MV-4-11 (cell line): Measurements from ENCODE around the gene DNAJC3.
"Not testable (repeated sequence)": the region's sequence is repeated elsewhere in the genome, so short reads cannot be mapped to it uniquely, and the experiment has no call there.

ENCODE experiments used
- DNase-seq: peaks from one replicate; lab custom pipeline; 2025; lab: John Stamatoyannopoulos, UW

DNAJC3 gene

DNA sequence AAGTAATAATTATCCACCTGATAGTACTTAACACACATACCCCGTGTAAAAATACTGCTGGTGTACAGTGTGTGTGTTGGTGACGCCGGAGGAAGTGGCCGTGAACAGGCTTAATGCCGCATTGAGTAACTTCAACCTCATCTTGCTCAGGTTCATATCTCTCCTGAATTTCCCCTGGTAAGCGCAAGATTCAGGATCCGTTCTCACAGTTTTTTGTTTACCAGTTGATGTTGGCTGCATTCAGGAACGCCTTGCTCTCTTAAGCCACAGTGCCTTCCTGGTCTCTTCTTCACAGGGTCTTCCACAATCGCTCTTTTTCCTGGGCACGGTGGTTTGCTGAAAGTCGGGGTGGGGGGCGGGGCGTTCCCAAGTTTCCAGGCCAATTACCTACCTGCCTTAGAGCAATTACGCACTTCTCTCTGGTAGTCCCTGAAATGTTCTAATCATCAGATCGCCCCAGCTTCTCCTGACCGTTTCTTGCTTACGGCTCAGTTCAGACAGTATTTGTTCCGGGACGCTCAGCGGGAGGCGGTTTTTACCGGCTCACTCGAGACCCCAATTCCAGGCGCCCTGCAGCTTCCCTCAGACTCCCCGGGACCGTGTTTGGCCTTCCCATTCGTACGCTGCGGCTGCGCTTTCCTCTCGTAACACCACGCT is 706 bp upstream of the DNAJC3 start:
- peak; percentile 52 for DNase-seq

DNA sequence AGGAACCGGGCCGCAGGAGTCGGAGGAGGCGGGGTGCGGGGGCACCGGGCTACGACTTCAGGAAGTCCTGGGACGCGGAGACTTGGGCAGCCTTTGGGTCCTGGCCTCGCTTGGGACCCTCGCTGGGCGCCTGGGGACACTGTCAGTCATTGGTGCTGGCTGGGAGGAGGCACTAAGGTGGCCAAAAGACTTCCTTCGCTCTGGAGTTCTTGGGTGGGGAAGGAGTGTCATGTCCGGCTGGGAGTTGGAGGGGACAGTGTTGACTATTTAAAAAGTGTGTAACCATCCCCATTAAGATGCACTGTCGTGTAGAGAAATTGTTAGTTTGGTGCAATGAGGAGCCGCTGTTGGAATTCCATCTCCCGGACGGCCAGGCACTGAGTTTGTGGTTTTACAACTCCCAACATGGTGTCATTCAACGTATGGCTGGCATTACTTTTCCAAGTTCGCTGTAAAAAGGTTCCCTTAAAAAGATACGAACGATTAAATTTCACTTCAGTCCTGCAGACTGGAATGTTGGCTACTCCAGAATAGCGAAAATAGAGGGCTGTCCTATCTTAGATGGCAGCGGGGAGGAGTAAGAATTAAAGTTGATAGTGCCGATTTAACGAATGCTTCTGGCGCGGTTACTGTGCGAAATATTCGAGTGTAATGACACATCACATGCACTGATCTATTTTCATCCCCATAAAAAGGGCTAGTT is 776 bp downstream of the DNAJC3 start:
- DNase-seq, result peak; percentile 5

DNA sequence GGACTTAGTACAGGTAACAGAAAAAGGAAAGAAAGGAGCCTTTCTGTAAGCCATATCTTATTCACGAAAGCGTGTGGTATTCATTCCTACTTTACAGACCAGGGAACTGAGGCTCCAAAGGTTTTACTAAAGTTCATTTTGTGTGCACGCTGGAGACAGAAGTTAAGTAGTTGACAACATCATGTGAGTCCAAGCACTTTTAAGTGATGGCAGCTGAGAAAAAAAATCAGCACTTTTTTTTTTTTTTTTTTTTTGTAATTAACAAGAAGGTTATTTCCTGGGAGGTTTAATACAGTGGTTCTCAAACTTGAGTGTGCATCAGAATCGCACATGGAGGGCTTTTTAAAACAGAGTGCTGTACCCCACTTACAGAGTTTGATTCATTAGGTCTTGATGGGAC is 2.0 kb downstream of the DNAJC3 start:
- DNase-seq, result no peak

DNA sequence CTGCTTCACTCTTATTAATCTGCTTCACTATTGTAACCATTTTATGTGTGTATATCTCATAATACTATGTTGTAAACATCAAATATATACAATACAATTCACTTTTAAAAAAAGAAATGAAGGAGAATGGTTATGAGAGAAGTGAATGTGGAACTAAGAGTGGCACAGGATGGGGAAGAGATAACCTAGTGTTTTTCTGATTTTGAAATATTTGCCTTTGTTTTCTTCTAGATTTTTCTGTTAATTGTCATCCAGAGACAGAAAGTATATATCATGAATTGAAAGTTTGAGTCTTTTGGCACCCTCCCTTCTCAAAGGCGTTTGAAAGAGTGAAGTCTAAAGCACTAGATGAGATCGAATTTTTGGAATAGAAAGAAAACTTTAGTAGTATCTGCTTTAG is 2.8 kb downstream of the DNAJC3 start:
- DNase-seq, result peak; percentile 46

DNA sequence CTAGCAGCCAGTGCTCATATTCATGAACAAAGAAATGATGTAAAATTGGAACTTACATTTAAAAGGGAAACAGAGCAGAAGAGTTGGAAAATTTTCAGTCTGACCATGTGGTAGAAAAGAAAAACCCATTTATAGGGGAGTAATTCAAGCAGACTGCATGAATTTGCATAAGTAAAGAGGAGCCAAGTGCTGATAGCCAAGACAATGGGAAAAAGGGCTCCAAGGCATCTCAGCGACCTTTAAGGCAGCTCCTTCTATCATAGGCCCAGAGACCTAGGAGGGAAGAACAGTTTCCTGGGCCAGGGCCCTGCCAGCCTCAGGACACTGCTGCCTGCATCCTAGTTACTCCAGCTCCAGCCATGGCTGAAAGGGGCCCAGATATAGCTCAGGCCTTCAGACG is 7.5 kb downstream of the DNAJC3 start:
- DNase-seq, result no peak

DNA sequence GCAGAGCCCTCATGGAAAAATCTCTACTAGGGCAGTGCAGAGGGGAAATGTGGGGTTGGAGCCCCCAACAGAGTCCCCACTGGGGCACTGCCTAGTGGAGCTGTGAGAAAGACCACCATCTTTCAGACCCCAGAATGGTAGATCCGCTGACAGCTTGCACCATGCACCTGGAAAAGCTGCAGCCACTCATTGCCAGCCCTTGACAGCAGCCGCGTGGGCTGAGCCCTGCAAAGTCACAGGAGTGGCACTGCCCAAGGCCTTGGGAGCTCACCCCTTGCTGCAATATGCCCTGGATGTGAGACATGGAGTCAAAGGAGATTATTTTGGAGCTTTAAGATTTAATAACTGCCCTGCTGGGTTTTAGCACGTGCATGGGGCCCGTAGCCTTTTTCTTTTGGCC is 8.0 kb downstream of the DNAJC3 start:
- DNase-seq, result not testable (repeated sequence)

DNA sequence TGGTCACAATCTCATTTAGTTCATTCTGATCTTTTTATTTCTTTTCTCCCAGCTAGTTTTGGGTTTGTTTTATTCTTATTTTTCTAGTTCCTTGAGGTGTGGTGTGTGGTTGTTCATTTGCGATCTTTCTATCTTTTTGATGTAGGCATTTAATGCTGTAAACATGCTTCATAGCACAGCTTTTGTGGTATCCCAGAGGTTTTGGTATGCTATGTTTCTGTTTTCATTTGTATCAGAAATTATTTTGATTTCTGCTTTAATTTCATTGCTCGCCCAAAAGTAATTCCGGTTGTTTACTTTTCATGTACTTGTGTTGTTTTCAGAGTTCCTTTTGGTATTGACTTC is 12.6 kb downstream of the DNAJC3 start:
- DNase-seq, result no peak

DNA sequence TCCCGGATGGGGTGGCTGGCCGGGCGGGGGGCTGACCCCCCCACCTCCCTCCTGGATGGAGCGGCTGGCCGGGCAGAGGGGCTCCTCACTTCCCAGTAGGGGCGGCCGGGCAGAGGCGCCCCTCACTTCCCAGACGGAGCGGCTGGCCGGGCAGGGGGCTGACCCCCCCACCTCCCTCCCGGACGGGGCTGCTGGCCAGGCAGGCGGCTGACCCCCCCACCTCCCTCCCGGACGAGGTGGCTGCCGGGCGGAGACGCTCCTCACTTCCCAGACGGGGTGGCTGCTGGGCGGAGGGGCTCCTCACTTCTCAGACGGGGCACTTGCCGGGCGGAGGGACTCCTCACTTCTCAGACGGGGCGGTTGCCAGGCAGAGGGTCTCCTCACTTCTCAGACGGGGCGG is 14.0 kb downstream of the DNAJC3 start:
- DNase-seq, result not testable (repeated sequence)

DNA sequence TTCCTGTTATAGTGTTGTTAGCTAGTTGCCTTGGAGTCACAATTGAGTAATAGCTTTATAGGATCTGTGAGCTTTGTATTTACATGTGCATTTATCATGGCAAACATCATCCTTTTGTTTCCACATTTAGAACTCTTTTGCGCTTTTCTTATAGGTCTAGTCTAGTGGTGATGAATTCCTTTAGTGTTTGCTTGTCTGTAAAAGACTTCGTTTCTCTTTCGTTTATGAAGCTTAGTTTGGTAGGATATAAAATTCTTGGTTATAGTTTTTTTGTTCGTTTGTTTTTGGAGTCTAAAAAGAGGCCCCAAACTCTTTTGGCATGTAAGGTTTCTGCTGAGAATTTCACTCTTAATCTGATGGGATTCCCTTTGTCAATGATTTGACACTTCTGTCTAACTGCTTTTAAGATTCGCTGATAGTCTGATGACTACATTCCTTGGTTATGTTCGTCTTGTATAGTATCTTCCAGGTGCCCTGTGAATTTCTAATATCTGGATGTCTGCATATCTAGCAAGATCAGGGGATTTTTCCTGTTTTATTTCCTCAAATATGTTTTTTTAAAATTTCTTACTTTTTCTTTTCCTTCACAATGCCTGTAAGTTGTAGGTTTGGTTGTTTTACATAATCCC is 20.2 kb downstream of the DNAJC3 start:
- DNase-seq, result no peak

DNA sequence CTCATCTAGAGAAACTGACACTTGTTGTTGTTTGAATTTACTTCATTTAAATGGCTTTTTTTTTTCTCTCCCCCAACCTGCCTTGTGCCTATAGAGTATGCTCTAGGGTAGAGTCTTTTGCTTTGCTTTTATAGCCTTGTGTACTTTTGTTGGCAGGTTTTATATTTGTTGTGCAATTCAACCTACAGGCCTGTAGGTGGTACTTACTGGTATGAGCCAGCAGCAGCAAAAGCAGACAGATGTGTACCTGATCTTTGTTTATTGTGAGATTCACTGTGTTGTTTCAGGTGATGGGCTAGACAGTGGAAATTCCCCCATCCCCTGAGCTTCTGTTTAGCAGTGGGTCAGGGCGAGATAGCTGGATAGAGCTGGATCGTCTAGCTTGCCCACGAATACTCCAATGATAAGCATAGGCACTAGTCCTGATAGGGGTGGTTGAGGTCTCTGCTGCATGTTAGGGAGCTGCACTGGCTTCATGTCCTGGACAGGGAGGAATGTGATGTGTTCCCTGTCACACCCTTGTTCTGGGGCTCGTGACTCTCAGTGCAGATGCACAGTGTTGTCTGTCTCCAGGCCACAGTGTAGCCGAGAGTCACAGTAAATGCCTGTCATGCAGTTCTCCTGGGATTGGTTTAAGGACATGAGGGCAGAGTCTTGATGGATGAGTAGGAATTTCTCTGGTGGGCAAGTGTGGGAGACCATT is 21.3 kb downstream of the DNAJC3 start:
- DNase-seq, result no peak

DNA sequence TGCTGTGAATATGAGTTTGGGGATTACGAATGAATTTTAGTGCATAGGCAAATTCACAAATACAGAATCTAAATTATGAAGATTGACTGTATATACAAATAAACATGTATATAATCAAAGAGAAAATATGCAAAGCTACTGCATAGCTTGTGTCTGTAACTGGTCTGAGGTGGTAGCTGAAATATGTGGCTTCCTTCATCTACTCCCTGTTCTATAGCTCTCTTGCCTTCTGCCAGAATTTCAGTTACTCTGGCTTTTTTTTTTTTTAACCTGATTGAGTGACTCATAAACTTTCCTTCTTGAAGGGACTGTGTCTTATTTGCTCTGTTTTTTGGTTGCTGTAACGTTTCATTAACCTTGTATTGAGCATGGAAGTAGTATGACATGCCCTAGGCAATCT is 26.6 kb downstream of the DNAJC3 start:
- DNase-seq, result peak; percentile 54

DNA sequence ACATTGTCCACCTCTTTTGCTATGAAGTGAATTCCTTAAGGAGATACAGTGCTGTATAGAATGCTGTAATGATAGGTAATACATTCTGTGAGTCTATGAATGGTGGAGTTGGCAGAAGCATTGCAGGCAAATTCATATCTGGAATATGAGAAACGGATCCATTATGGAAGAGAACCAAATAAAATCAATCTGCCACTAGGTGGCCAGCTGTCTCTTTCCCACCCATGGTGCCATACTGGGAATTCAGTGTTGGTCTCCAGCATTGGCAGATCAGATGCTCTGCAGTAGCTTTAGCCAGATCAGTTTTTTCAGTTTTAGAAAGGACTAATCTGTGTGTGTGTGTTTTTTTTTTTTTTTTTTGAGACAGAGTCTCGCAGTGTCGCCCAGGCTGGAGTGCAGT is 27.6 kb downstream of the DNAJC3 start:
- DNase-seq, result no peak

DNA sequence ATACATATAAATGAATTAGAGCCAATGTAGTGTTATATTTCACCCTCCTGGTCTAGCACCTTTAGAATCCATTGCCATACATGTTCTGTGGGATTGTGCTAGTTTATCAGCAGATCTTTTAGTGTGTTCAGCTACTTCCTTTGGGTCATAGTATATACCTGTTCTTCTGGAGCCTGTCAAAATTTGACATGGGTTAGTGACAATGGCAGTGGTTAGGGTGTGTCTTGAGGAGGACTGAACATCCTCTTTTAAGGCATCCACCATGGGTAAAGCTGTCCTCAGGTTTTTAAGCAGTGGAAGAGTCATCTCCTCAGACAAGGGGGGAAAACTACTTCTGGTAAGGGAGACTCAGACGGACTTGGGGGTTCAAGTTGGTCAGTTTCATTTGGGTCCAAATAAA is 29.4 kb downstream of the DNAJC3 start:
- no peak for DNase-seq

DNA sequence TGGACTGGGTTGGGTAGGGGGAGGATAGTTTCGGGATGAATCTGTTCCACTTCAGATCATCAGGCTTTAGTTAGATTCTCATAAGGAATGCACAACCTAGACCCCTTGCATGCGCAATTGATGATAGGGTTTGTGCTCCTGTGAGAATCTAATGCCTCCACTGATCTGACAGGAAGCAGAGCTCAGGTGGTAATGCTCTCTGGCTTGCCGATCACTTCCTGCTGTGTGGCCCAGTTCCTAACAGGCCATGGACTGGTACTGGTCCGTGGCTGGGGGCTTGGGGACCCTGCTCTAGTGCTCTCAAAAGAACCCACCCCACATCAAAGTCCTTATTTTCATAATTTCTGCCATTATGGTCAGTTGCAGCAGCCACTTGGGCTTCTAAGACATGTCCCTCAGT is 30.1 kb downstream of the DNAJC3 start:
- no peak for DNase-seq

DNA sequence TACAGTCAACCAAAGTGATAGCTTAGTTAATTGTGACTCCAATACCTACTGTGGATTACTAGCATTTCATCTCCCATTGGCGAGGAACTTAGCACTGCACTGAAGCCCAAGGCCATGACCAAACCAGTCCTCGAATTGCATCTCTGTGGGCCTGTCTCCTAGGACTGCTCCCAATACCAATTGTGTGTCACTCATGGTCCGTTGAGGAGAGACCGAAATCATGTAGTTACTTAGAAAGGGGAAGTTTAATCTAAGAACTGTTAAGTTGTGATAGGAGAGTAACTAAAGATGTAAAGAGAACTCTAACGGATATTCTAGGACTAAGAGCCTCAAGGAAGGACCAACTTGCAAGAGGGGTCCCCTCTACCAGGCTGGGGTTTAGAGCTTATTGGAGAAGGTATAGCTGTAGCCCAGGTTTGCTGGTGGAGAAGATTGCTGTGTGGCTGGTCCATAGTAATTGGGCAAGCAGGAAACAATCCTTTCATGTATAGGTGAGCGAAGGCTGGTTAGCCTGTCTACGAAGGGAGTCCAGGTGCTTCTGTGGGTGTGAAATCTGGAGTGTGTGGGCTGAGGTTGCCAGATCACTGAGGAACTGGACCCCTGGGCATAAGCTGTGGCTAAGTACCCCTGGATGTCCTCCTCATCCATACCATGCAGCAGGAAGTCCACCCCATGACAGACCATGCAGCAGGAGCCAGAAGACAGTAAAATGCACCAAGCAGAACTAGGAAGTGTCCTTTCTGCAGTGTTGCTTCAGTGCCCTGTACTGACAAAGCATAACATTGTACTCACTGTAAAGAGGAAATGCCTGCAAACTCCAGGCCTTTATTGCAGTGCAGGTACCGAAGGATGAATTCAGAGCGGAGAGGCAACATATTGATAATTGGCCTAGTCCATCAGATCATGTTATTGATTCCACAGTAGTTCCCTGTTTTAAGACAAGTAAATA is 30.8 kb downstream of the DNAJC3 start:
- peak; percentile 86 for DNase-seq

DNA sequence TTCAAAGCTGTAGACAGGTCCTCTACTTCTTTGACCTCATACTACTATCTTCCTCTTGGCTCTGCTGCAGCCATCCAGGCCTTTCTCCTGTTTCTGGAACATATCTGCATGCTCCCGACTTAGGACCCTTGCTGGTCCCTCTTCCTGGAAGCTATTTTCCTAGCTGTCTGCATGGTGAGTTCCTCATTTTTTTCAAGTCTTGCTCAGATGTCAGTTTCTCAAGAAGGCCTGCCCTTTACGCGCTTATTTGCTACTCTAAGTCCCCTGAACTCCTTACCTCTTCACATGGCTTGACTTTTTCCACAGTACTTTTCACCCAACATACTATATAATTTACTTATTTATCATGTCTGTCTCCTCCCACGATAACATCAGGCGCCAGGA is 31.4 kb downstream of the DNAJC3 start:
- DNase-seq, result peak; percentile 52

DNA sequence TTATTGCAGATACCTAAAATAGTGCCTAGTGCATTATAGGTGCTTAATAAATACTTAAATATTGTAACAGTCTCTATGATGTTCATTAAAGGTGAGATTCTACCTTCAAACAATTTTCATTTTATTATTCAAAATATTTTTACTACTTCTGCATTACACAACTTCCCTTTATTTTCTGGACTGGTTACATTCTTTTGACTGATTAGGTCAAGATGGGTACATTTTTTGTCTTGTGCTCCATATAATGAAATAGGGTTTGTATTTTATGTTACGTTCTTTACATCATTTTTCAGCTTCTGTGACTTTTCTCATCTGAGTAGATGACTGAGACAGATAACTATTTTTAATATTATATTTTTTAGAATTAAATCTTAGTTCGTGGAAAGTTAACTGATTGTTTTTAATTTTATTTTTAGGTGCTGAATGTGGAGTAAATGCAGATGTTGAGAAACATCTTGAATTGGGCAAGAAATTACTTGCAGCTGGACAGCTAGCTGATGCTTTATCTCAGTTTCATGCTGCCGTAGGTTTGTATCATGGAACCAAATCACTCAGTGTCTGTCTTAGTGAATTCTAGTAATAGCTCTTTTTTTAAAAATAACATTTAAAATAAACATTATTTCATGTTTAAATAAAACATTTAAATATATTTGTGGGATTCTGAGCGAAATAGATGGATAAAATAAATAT is 32.0 kb downstream of the DNAJC3 start:
- no peak for DNase-seq

DNA sequence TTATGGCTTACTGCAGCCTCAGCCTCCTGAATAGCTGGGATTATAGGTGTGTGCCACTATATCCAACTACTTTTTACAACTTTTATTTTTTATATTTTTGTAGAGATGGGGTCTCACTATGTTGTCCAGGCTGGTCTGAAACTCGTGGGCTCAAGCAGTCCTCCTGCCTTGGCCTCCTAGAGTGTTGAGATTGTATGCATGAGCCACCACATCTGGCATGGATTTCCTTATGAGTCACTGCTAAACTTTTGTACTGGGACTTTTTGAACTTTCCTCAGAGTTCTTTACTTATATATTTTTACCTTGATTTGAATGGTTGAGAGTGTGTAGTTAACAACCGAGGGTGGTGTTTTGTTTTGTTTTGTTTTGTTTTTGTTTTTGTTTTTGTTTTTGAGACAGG is 33.4 kb downstream of the DNAJC3 start:
- DNase-seq, result no peak

DNA sequence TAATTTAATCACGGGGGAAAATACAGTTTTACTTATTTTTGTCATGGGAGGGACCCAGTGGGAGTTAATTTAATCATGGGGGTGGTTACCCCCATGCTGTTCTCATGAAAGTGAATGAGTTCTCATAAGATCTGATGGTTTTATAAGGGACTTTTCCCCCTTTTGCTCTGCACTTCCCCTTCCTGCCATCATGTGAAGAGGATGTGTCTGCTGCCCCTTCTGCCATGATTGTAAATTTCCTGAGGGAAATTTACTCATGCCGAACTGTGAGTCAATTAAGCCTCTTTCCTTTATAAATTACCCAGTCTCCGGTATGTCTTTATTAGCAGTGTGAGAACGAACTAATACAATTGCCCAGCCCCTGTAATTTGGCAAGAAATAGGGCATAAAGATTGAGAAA is 35.9 kb downstream of the DNAJC3 start:
- DNase-seq, result not testable (repeated sequence)

DNA sequence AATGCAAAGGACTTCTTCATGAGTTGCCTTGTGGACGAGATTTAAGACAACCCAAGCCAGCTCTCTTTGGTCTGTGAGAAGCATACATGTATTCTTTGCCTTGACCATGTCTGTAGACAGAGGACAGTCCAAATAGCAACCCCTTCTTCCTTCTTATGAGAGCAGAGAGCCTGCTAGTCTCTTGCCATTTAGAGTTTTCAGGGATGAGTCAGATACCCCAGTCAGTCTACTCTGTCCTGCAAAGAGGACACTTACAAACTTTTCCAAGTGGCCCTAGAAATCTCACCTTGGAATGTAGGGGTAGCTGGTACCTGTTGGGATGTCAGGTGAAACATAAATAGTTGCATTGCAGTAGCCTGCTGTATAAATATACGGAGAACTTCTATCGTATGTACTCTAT is 36.7 kb downstream of the DNAJC3 start:
- DNase-seq, result no peak

DNA sequence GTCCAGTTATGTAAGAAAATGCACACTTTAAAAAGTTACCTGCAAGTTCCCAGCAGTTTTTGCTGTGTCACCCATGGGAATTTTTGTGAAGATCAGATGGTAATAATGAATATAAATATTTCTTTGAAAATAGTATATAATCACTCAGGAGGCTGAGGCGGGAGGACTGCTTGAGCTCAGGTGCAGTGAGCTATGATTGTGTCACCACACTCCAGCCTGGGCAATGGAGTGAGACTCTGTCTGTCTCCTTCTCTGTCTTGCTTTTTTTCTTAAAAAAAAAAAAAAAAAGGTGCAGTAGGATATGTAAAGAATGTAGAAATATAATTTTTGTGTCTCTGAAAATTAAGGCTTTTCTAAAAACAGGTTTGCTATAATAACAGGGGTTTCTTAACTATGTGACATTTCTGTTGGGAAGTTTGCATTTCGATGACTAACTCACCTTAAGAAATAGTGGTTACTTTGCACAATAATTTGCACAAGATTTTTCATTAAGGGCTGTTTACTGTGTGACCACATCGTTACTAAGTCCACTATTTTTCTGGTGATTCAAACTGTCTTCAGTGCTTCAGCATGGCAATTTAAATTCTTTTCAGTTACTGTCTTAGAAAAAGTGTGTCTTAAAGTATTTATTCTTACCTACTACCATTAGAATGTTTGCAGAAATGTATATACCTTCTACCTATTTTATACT is 37.3 kb downstream of the DNAJC3 start:
- DNase-seq, result peak; percentile 54
